B cell (primary cell): Measurements from ENCODE around the gene SGIP1. TPM values are rescaled to one million over a fixed set of nuclear protein-coding genes. Genes with fewer than 3 reads are reported as not detected.
A peak's percentile ranks its signal among the peaks of the same experiment; 100 is the strongest.

ENCODE experiments used
- ATAC-seq: fragments of 200-7000 bp; cut with Tn5 transposase; one replicate; pipeline ENCODE4 v1.10.0; 2021; ENCODE audit warnings: low read depth, mild to moderate bottlenecking, moderate number of reproducible peaks, moderate library complexity
- CTCF ChIA-PET: fragments of 350-600 bp; sonication (Branson Sonifier 250); formaldehyde crosslinking; loops from one replicate; lab custom pipeline; 2021; ENCODE audit warnings: antibody characterized with exemption, inconsistent platforms; lab: Charles Lee
- POLR2A ChIA-PET: fragments of 350-600 bp; sonication (Branson Sonifier 250); formaldehyde crosslinking; loops from one replicate; lab custom pipeline; 2021; ENCODE audit warnings: antibody characterized with exemption; lab: Charles Lee
- DNase-seq: peaks from one replicate; pipeline ENCODE4 v3.0.0; 2013
- H2AFZ ChIP-seq: 2 replicates; pipeline ENCODE4 v1.6.1; 2012; ENCODE audit warnings: mild to moderate bottlenecking, low read depth, low read length; ENCODE audit not compliant: insufficient read depth, poor library complexity, severe bottlenecking
- H3K27ac ChIP-seq, 2 donors: 1 replicate in 1 of 2; 2 replicates in 1 of 2; pipeline ENCODE4 v1.5.1; 2012 to 2013; ENCODE audit warnings: low read length in 2 of 2, mild to moderate bottlenecking in 2 of 2, moderate library complexity in 1 of 2
- H3K27me3 ChIP-seq, 4 experiments: fragments of 200-600 bp in 1 of 4; sonication (generic) in 1 of 4; replicated peaks in 1 of 4; 1 replicate in 2 of 4; 2 replicates in 2 of 4; pipeline versions ENCODE4 v1.6.1 to v1.7.0; 2013 to 2016; ENCODE audit warnings: low read length in 3 of 4, mild to moderate bottlenecking in 2 of 4, mixed read lengths in 1 of 4, moderate library complexity in 1 of 4; ENCODE audit not compliant: insufficient read depth in 4 of 4, control insufficient read depth in 3 of 4; ENCODE audit errors: control extremely low read depth in 1 of 4
- H3K36me3 ChIP-seq, 2 experiments: replicated peaks in 1 of 2; 1 replicate in 1 of 2; 2 replicates in 1 of 2; pipeline versions ENCODE4 v1.6.1 to v1.7.1; 2013; ENCODE audit warnings: low read length in 1 of 2; ENCODE audit not compliant: insufficient read depth in 2 of 2, control insufficient read depth in 1 of 2; ENCODE audit errors: control extremely low read depth in 1 of 2, extremely low read depth in 1 of 2
- H3K4me1 ChIP-seq, 2 donors: fragments of 200-600 bp in 1 of 2; sonication (generic) in 1 of 2; 1 replicate in 1 of 2; 2 replicates in 1 of 2; pipeline versions ENCODE4 v1.5.1 to v1.6.1; 2013 to 2017; ENCODE audit warnings: low read length in 2 of 2; ENCODE audit not compliant: control insufficient read depth in 2 of 2, insufficient read depth in 2 of 2
- H3K4me2 ChIP-seq: replicated peaks from 2 replicates; pipeline ENCODE3; 2012; ENCODE audit warnings: mild to moderate bottlenecking, low read depth, low read length; ENCODE audit not compliant: poor library complexity, severe bottlenecking
- H3K4me3 ChIP-seq, 5 experiments: fragments of 200-600 bp in 1 of 5; sonication (generic) in 1 of 5; 1 replicate in 3 of 5; 2 replicates in 2 of 5; pipeline versions ENCODE4 v1.5.1 to v1.7.0; 2011 to 2016; ENCODE audit warnings: low read length in 4 of 5, mild to moderate bottlenecking in 4 of 5, low read depth in 2 of 5, control low read depth in 1 of 5, moderate library complexity in 1 of 5; ENCODE audit not compliant: insufficient read depth in 1 of 5; ENCODE audit errors: control extremely low read depth in 1 of 5, extremely low read depth in 1 of 5
- H3K79me2 ChIP-seq: fragments of 200-600 bp; sonication (generic); one replicate; pipeline ENCODE4 v1.6.0; 2016; ENCODE audit warnings: low read length; ENCODE audit not compliant: control insufficient read depth, insufficient read depth
- H3K9ac ChIP-seq: fragments of 200-600 bp; sonication (generic); 2 replicates; pipeline ENCODE4 v1.6.1; 2017; ENCODE audit warnings: mild to moderate bottlenecking, low read length, moderate library complexity
- H3K9me3 ChIP-seq, 3 donors: one replicate each; pipeline versions ENCODE4 v1.6.1 to v1.7.1; 2013; ENCODE audit warnings: low read length in 2 of 3; ENCODE audit not compliant: control insufficient read depth in 2 of 3, insufficient read depth in 1 of 3; ENCODE audit errors: control extremely low read depth in 1 of 3
- H4K20me1 ChIP-seq: 2 replicates; pipeline ENCODE4 v1.6.0; 2012; ENCODE audit warnings: mild to moderate bottlenecking, low read length; ENCODE audit not compliant: insufficient read depth, control insufficient read depth, poor library complexity, severe bottlenecking
- H3K27ac Mint-ChIP-seq: one replicate; pipeline ENCODE4 v1.8.0; 2021; ENCODE audit warnings: mixed read lengths
- H3K27me3 Mint-ChIP-seq: one replicate; pipeline ENCODE4 v1.8.0; 2021; ENCODE audit warnings: mixed read lengths
- H3K4me1 Mint-ChIP-seq: one replicate; pipeline ENCODE4 v1.8.0; 2021; ENCODE audit warnings: mixed read lengths
- H3K4me3 Mint-ChIP-seq: one replicate; pipeline ENCODE4 v1.8.0; 2021; ENCODE audit warnings: mixed read lengths
- H3K9me3 Mint-ChIP-seq: one replicate; pipeline ENCODE4 v1.8.0; 2022; ENCODE audit warnings: mixed read lengths; ENCODE audit not compliant: insufficient read depth
- CTCF ChIP-seq: fragments of 200-600 bp; IDR thresholded peaks from one replicate; pipeline ENCODE4 v1.8.0; 2022; ENCODE audit warnings: antibody characterized with exemption, mild to moderate bottlenecking
- EZH2 ChIP-seq: IDR thresholded peaks from 2 replicates; pipeline ENCODE4 v1.6.1; 2012; ENCODE audit warnings: borderline replicate concordance, low read depth, mild to moderate bottlenecking, moderate library complexity, low read length; ENCODE audit not compliant: insufficient read depth, poor library complexity, severe bottlenecking
- WGBS: methylation state at CpG from one replicate; pipeline ENCODE4 v1.1.5; 2013; ENCODE audit warnings: missing lambda C conversion rate; ENCODE audit not compliant: insufficient coverage; 5-methylcytosine and 5-hydroxymethylcytosine counted together
- intact Hi-C: fragments of 100-400 bp; cut with micrococcal nuclease; formaldehyde crosslinking; loops from one replicate; pipeline ENCODE4 v1.10.0; 2022
- polyA plus RNA-seq: library from polyadenylated mRNA; depleted of rRNA; stranded (reverse); fragments of >200 nt; gene quantifications from 2 replicates; pipeline ENCODE4 v1.2.3, GENCODE V29; 2012
- total RNA-seq, 2 donors: library from RNA; stranded (reverse); fragments of 120-200 nt in 1 of 2; gene quantifications; 1 replicate in 1 of 2; 2 replicates in 1 of 2; pipeline versions ENCODE4 v1.2.3 to v1.2.4, GENCODE V29; 2013 to 2022

SGIP1 gene
- total and polyA plus RNA-seq, 2 donors (not counting 1 experiment from before 2014, with no cell fraction given), result not detected

- Histone ChIP-seq H3K27me3 (peaks cover 0 to 26% (median 21%) of the 10 kb centered on the region in 4 experiments), H4K20me1 (no peaks in the 10 kb centered on the region), H3K27ac (no peak overlapping the region), H3K4me1 (peaks cover 14 to 22% of the 10 kb centered on the region in 2 donors), H3K9me3 (peaks cover 0 to 6% (median 0%) of the 10 kb centered on the region in 3 donors), H3K36me3 (no peaks in the 10 kb centered on the region), H2AFZ (peak overlapping the region; percentile 43), H3K9ac (peak overlapping the region; percentile 28), H3K4me2 (peak overlapping the region; percentile 69), H3K79me2 (no peaks in the 10 kb centered on the region), H3K4me3 (peak overlapping the region in 1 of 5 experiments; percentile 30)
- WGBS, result 4% methylated on average over 14 of the region's 18 CpGs
- Mint-ChIP-seq H3K27ac (no peak overlapping the region), H3K9me3 (no peaks in the 10 kb centered on the region), H3K27me3 (peaks cover 42% of the 10 kb centered on the region), H3K4me1 (peaks cover 17% of the 10 kb centered on the region), H3K4me3 (peak overlapping the region; percentile 52)
- no peak for TF ChIP-seq EZH2
- TF ChIP-seq CTCF, result no peak
- no peak for ATAC-seq
- CTCF ChIA-PET, result interaction anchor here (1.3 kb wide), 1 partner anchor 12 kb away, joined by 3 read pairs; no protein-coding TSS in a partner anchor
- POLR2A ChIA-PET, result no interaction called here
- no peak for DNase-seq
- intact Hi-C loops, result no loop called here
Measured at GRCh38 chr1:66752671-66753371, 218.9 kb downstream of the SGIP1 start.

- H3K4me3 ChIP-seq, result no peak overlapping the region
- H2AFZ ChIP-seq, result peak overlapping the region; percentile 51
- intact Hi-C loops, result no loop called here
- H3K4me1 ChIP-seq, result peaks cover 10 to 14% of the 10 kb centered on the region in 2 donors
- H3K9me3 Mint-ChIP-seq, result no peaks in the 10 kb centered on the region
- H3K4me2 ChIP-seq, result no peak overlapping the region
- H3K27me3 ChIP-seq, result peaks cover 0 to 10% (median 2%) of the 10 kb centered on the region in 4 experiments
- no peak overlapping the region for H3K9ac ChIP-seq
- ChIA-PET CTCF (interaction anchor here (0.6 to 3.1 kb wide), 7 partner anchors 9 to 456 kb away, joined by 3 to 17 read pairs (median 4); no protein-coding TSS in a partner anchor), POLR2A (interaction anchor here (1.0 kb wide), 1 partner anchor 172 kb away, joined by 7 read pairs; no protein-coding TSS in a partner anchor)
- ATAC-seq (no peak), DNase-seq (no peak)
- H3K27me3 Mint-ChIP-seq, result peaks cover 11% of the 10 kb centered on the region
- H3K36me3 ChIP-seq, result no peaks in the 10 kb centered on the region
- H3K79me2 ChIP-seq, result no peaks in the 10 kb centered on the region
- no peak overlapping the region for H3K4me3 Mint-ChIP-seq
- no peak overlapping the region for H3K27ac Mint-ChIP-seq
- no CpG with 5 or more reads among the region's 6 CpGs for WGBS
- no peaks in the 10 kb centered on the region for H4K20me1 ChIP-seq
- peak overlapping the region in 1 of 2 donors; percentile 3 for H3K27ac ChIP-seq
- H3K4me1 Mint-ChIP-seq, result peaks cover 15% of the 10 kb centered on the region
- no peaks in the 10 kb centered on the region for H3K9me3 ChIP-seq
- TF ChIP-seq EZH2, result no peak
- no peak for TF ChIP-seq CTCF
Measured at GRCh38 chr1:66757722-66758240, 223.8 kb downstream of the SGIP1 start.
